H1 (cell line): ENCODE measurements around the gene DMBT1. TPM values are rescaled to one million over a fixed set of nuclear protein-coding genes. Genes with fewer than 3 reads are reported as not detected.

ENCODE experiments used
- ASH2L ChIP-seq: fragments of 200-600, 300-600 bp; sonication (generic); IDR thresholded peaks from one replicate; pipeline ENCODE4 v1.7.1; 2017; ENCODE audit warnings: low read length
- CEBPB ChIP-seq: IDR thresholded peaks from 2 replicates; pipeline ENCODE4 v1.6.1; 2012; ENCODE audit warnings: low read depth, low read length
- PHF8 ChIP-seq: fragments of 200-600 bp; sonication (generic); conservative IDR thresholded peaks from 2 replicates; pipeline ENCODE4 v1.7.1; 2012; ENCODE audit warnings: low read depth, mild to moderate bottlenecking, inconsistent platforms, low read length, moderate library complexity
- SIRT6 ChIP-seq: IDR thresholded peaks from one replicate; pipeline ENCODE4 v1.7.1; 2012; ENCODE audit warnings: low read length, inconsistent platforms
- polyA plus RNA-seq, 7 experiments: library from polyadenylated mRNA; depleted of rRNA in 3 of 7; stranded (reverse) in 5 of 7; unstranded in 2 of 7; fragments of >200 nt in 5 of 7; fragments of 200-250 nt in 2 of 7; gene quantifications; 1 replicate in 5 of 7; 2 replicates in 1 of 7; 4 replicates in 1 of 7; pipeline versions ENCODE4 v1.2.1 to v1.2.3, GENCODE V29; 2011 to 2013; ENCODE audit warnings: missing spikeins in 2 of 7, mixed read lengths in 2 of 7
- total RNA-seq: library from RNA; stranded (reverse); fragmentation: NEBNext Ultra II Directional; extraction: Animal tissue kit (Norgen Biotek cat#: 25700); gene quantifications from 2 replicates; pipeline ENCODE4 v1.2.1, GENCODE V29; 2021
- TF ChIP-seq, protein P1 (sequence below): fragments of 300-600 bp; sonication (generic); IDR thresholded peaks from 2 replicates; pipeline ENCODE4 v1.7.1; 2012; ENCODE audit warnings: low read length, moderate library complexity, mild to moderate bottlenecking, inconsistent platforms; ENCODE audit not compliant: insufficient replicate concordance

DMBT1 gene
- total and polyA plus RNA-seq, 2 of the 8 experiments (the other 6 are each of a cell fraction or from before 2014, with no cell fraction given), result 0.03 TPM; not detected in 1

- no peak for TF ChIP-seq SIRT6
- no peak for TF ChIP-seq ASH2L
- TF ChIP-seq, protein P1, sequence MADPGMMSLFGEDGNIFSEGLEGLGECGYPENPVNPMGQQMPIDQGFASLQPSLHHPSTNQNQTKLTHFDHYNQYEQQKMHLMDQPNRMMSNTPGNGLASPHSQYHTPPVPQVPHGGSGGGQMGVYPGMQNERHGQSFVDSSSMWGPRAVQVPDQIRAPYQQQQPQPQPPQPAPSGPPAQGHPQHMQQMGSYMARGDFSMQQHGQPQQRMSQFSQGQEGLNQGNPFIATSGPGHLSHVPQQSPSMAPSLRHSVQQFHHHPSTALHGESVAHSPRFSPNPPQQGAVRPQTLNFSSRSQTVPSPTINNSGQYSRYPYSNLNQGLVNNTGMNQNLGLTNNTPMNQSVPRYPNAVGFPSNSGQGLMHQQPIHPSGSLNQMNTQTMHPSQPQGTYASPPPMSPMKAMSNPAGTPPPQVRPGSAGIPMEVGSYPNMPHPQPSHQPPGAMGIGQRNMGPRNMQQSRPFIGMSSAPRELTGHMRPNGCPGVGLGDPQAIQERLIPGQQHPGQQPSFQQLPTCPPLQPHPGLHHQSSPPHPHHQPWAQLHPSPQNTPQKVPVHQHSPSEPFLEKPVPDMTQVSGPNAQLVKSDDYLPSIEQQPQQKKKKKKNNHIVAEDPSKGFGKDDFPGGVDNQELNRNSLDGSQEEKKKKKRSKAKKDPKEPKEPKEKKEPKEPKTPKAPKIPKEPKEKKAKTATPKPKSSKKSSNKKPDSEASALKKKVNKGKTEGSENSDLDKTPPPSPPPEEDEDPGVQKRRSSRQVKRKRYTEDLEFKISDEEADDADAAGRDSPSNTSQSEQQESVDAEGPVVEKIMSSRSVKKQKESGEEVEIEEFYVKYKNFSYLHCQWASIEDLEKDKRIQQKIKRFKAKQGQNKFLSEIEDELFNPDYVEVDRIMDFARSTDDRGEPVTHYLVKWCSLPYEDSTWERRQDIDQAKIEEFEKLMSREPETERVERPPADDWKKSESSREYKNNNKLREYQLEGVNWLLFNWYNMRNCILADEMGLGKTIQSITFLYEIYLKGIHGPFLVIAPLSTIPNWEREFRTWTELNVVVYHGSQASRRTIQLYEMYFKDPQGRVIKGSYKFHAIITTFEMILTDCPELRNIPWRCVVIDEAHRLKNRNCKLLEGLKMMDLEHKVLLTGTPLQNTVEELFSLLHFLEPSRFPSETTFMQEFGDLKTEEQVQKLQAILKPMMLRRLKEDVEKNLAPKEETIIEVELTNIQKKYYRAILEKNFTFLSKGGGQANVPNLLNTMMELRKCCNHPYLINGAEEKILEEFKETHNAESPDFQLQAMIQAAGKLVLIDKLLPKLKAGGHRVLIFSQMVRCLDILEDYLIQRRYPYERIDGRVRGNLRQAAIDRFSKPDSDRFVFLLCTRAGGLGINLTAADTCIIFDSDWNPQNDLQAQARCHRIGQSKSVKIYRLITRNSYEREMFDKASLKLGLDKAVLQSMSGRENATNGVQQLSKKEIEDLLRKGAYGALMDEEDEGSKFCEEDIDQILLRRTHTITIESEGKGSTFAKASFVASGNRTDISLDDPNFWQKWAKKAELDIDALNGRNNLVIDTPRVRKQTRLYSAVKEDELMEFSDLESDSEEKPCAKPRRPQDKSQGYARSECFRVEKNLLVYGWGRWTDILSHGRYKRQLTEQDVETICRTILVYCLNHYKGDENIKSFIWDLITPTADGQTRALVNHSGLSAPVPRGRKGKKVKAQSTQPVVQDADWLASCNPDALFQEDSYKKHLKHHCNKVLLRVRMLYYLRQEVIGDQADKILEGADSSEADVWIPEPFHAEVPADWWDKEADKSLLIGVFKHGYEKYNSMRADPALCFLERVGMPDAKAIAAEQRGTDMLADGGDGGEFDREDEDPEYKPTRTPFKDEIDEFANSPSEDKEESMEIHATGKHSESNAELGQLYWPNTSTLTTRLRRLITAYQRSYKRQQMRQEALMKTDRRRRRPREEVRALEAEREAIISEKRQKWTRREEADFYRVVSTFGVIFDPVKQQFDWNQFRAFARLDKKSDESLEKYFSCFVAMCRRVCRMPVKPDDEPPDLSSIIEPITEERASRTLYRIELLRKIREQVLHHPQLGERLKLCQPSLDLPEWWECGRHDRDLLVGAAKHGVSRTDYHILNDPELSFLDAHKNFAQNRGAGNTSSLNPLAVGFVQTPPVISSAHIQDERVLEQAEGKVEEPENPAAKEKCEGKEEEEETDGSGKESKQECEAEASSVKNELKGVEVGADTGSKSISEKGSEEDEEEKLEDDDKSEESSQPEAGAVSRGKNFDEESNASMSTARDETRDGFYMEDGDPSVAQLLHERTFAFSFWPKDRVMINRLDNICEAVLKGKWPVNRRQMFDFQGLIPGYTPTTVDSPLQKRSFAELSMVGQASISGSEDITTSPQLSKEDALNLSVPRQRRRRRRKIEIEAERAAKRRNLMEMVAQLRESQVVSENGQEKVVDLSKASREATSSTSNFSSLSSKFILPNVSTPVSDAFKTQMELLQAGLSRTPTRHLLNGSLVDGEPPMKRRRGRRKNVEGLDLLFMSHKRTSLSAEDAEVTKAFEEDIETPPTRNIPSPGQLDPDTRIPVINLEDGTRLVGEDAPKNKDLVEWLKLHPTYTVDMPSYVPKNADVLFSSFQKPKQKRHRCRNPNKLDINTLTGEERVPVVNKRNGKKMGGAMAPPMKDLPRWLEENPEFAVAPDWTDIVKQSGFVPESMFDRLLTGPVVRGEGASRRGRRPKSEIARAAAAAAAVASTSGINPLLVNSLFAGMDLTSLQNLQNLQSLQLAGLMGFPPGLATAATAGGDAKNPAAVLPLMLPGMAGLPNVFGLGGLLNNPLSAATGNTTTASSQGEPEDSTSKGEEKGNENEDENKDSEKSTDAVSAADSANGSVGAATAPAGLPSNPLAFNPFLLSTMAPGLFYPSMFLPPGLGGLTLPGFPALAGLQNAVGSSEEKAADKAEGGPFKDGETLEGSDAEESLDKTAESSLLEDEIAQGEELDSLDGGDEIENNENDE, result no peak
- TF ChIP-seq CEBPB, result no peak
- no peak for TF ChIP-seq PHF8
These were observed 58.1 kb downstream of the DMBT1 start (continued) for GRCh38 chr10:122618461-122619165.
